Lung microvascular endothelial cell (primary cell): Measurements from ENCODE around the gene FAM20B. TPM values are rescaled to one million over a fixed set of nuclear protein-coding genes. Genes with fewer than 3 reads are reported as not detected.

Source experiments
- total RNA-seq: library from RNA; depleted of rRNA; stranded (reverse); fragments of >200 nt; gene quantifications from 2 replicates; pipeline ENCODE4 v1.2.1, GENCODE V29; 2014

Gene FAM20B
- total RNA-seq, 1 donor from 2014 or later = 25.6 TPM

Other genes with a start within 250 kb of the FAM20B start
- under 0.01 and 0.22 TPM in 2 replicates for gene ANGPTL1, start 154.8 kb upstream of the FAM20B start, total RNA-seq
- 24.8 and 31.5 TPM in 2 replicates for gene TOR3A, start 56.2 kb downstream of the FAM20B start, total RNA-seq
- 50.6 and 56.0 TPM in 2 replicates for gene ABL2, start 203.8 kb downstream of the FAM20B start, total RNA-seq